ENCODE data around the gene ZNF777.

ZNF777 gene

GRCh38 chr7:149385195-149385950 is 75.5 kb downstream of the ZNF777 start:
- no peak for TF ChIP-seq NFIC (IDR thresholded peaks at IDR 0.05)
- no peak for TF ChIP-seq EGR1 (IDR thresholded peaks at IDR 0.05)
- no peak for TF ChIP-seq CREB1 (IDR thresholded peaks at IDR 0.05; ENCODE audit: low read depth)
- TF ChIP-seq EP300 (IDR thresholded peaks at IDR 0.05; ENCODE audit: borderline replicate concordance), result no peak
- no peak for TF ChIP-seq TEAD4 (IDR thresholded peaks at IDR 0.05)
- no peak for TF ChIP-seq CEBPB (IDR thresholded peaks at IDR 0.05)
- TF ChIP-seq FOXM1 (IDR thresholded peaks at IDR 0.05; ENCODE audit: borderline replicate concordance, low read depth), result no peak
- no peak for TF ChIP-seq REST (IDR thresholded peaks at IDR 0.05; ENCODE audit: low read depth)
- no peak for TF ChIP-seq TCF12 (IDR thresholded peaks at IDR 0.05; ENCODE audit: low read depth)
- TF ChIP-seq MAX (IDR thresholded peaks at IDR 0.05), result no peak
- no peak for TF ChIP-seq RAD21 (IDR thresholded peaks at IDR 0.05; ENCODE audit: low read depth)
- no peak for TF ChIP-seq TAF1 (IDR thresholded peaks at IDR 0.05; ENCODE audit: low read depth)
- no peak for TF ChIP-seq YY1 (IDR thresholded peaks at IDR 0.05; ENCODE audit: low read depth)
- no peak for TF ChIP-seq ZBTB7A (IDR thresholded peaks at IDR 0.05; ENCODE audit: low read depth)
